Uterus (tissue), 4 donors: ENCODE data around the gene ACOXL. TPM values are rescaled to one million over a fixed set of nuclear protein-coding genes. Genes with fewer than 3 reads are reported as not detected.

Experiments used
- DNase-seq, 2 donors: peaks; one replicate each; pipeline ENCODE4 v3.0.0-alpha.2; 2019 to 2020
- H3K27ac ChIP-seq, 2 donors: fragments of 200-600 bp; sonication (generic); 1 replicate in 1 of 2; 2 replicates in 1 of 2; pipeline ENCODE4 v1.5.1; 2016 to 2018
- H3K27me3 ChIP-seq, 2 donors: fragments of 200-600 bp; sonication (generic); one replicate each; pipeline ENCODE4 v1.5.1; 2018 to 2019; ENCODE audit warnings: control low read depth in 1 of 2
- H3K36me3 ChIP-seq, 2 donors: fragments of 200-600 bp; sonication (generic); one replicate each; pipeline ENCODE4 v1.5.1; 2019; ENCODE audit warnings: control low read depth in 1 of 2
- H3K4me1 ChIP-seq, 2 donors: fragments of 200-600 bp; sonication (generic); one replicate each; pipeline ENCODE4 v1.5.1; 2018 to 2019; ENCODE audit warnings: control low read depth in 1 of 2
- H3K4me3 ChIP-seq, 2 donors: fragments of 200-600 bp; sonication (generic); 1 replicate in 1 of 2; 2 replicates in 1 of 2; pipeline ENCODE4 v1.5.1; 2018 to 2019; ENCODE audit warnings: mild to moderate bottlenecking in 1 of 2
- H3K9me3 ChIP-seq, 2 donors: fragments of 200-600 bp; sonication (generic); one replicate each; pipeline ENCODE4 v1.5.1; 2019; ENCODE audit warnings: control low read depth in 1 of 2
- POLR2A ChIP-seq, 2 donors: fragments of 450-650 bp; IDR thresholded peaks; one replicate each; pipeline ENCODE4 v1.6.1; 2016; ENCODE audit warnings: antibody characterized with exemption in 2 of 2, mild to moderate bottlenecking in 1 of 2, moderate library complexity in 1 of 2
- intact Hi-C: fragments of 100-400 bp; cut with DNase I; formaldehyde crosslinking; loops from one replicate; pipeline ENCODE4 v1.15.1; 2023; ENCODE audit warnings: low total_unique reads
- total RNA-seq, 4 donors: library from RNA; depleted of rRNA in 3 of 4; stranded (reverse); fragments of >200 nt in 3 of 4; gene quantifications; one replicate each; pipeline versions ENCODE4 v1.1.0 to v1.2.4, GENCODE V29; 2014 to 2023
- TF ChIP-seq, protein P1 (sequence below), 4 experiments: fragments of 200-600 bp in 2 of 4; fragments of 450-650 bp in 2 of 4; sonication (generic) in 2 of 4; IDR thresholded peaks; one replicate each; pipeline ENCODE4 v1.5.1; 2016 to 2019; ENCODE audit warnings: antibody characterized with exemption in 4 of 4, mild to moderate bottlenecking in 2 of 4, moderate library complexity in 1 of 4
- donor health status: DM: yes; HTN: yes; CAD: no.

Gene ACOXL
- total RNA-seq, 4 donors from 2014 or later, result 0.18 to 0.41 TPM; not detected in 2

DNA sequence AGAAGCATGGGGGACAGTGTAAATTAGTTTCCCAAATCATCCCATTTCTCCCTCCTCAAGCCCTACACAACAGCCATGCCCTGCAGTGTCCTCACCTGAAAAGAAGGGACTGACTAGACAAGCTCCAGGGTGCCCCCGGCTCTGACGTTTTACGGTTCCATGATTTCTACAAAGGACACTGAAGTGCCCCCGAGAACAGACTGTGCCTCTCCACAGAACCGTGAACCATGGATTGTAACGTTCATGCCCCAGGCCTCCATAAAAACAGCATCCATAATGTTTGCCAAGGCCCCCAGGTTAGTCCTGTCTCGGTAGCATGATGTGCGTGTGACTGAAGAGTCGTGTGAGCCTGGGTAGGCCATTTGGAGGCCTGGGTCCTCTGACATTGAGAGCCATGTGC is 7.0 kb upstream of the ACOXL start:
- TF ChIP-seq POLR2A (IDR thresholded peaks at IDR 0.05), result no peak
- TF ChIP-seq, protein P1, sequence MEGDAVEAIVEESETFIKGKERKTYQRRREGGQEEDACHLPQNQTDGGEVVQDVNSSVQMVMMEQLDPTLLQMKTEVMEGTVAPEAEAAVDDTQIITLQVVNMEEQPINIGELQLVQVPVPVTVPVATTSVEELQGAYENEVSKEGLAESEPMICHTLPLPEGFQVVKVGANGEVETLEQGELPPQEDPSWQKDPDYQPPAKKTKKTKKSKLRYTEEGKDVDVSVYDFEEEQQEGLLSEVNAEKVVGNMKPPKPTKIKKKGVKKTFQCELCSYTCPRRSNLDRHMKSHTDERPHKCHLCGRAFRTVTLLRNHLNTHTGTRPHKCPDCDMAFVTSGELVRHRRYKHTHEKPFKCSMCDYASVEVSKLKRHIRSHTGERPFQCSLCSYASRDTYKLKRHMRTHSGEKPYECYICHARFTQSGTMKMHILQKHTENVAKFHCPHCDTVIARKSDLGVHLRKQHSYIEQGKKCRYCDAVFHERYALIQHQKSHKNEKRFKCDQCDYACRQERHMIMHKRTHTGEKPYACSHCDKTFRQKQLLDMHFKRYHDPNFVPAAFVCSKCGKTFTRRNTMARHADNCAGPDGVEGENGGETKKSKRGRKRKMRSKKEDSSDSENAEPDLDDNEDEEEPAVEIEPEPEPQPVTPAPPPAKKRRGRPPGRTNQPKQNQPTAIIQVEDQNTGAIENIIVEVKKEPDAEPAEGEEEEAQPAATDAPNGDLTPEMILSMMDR (IDR thresholded peaks at IDR 0.05), result no peak
- H3K4me1 ChIP-seq, result no peaks in the 10 kb centered on the region
- no peak overlapping the region for H3K27ac ChIP-seq
- H3K4me3 ChIP-seq, result no peak overlapping the region
- no peaks in the 10 kb centered on the region for H3K9me3 ChIP-seq
- intact Hi-C loops, result no loop called here
- H3K27me3 ChIP-seq, result no peaks in the 10 kb centered on the region
- no peaks in the 10 kb centered on the region for H3K36me3 ChIP-seq
- DNase-seq, result no peak

DNA sequence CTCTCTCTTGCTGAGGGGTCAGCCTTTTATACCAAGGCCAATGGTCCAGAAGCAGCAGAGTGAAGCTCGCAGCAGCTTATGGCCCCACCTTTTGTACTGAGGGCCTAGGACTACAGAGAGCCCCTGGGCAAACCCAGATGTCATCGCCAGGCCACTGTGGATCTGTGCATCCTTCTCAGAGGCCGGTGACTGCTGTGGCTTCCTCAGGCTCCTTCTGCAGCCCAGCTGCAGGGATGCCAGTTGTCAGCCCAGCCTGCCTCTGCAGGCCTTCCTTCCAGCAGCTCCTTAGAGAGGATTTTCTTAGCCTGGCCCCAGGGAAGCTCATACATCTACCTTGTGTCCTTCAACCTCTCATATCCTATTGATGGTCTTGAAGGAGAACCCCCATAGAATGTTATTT is 6.5 kb upstream of the ACOXL start:
- TF ChIP-seq, protein P1 (IDR thresholded peaks at IDR 0.05), result no peak
- TF ChIP-seq POLR2A (IDR thresholded peaks at IDR 0.05), result no peak

DNA sequence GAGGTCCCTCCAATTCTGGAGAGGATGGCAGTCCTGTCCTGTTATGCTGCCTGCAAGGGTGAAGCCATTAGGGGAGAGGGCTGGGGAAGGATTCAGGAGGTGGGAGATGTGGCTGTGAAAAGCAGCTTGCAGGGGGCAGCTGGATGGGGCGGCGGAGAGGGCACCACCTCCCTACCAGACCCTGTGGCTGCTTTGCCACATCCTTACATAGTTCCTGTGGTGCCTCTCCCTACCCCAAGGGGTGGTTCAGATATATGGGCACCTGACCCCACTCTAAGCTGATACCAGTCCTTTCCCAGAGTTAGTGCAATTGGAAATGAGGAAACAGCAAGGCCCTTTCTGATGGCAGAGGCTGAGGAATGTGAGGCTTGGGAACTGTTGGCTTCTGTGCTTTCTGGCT is 6.1 kb upstream of the ACOXL start:
- Histone ChIP-seq H3K4me3 (no peak overlapping the region), H3K36me3 (no peaks in the 10 kb centered on the region), H3K4me1 (no peaks in the 10 kb centered on the region), H3K27me3 (no peaks in the 10 kb centered on the region), H3K27ac (no peak overlapping the region), H3K9me3 (no peaks in the 10 kb centered on the region)
- intact Hi-C loops, result no loop called here
- no peak for DNase-seq
- TF ChIP-seq, protein P1 (IDR thresholded peaks at IDR 0.05), result no peak
- TF ChIP-seq POLR2A (IDR thresholded peaks at IDR 0.05), result no peak

More for the DNA sequence above, 6.5 kb upstream of the ACOXL start:
- DNase-seq, result no peak
- no peaks in the 10 kb centered on the region for H3K9me3 ChIP-seq
- H3K27ac ChIP-seq, result no peak overlapping the region
- intact Hi-C loops, result no loop called here
- no peaks in the 10 kb centered on the region for H3K27me3 ChIP-seq
- no peaks in the 10 kb centered on the region for H3K4me1 ChIP-seq
- no peaks in the 10 kb centered on the region for H3K36me3 ChIP-seq
- H3K4me3 ChIP-seq, result no peak overlapping the region

DNA sequence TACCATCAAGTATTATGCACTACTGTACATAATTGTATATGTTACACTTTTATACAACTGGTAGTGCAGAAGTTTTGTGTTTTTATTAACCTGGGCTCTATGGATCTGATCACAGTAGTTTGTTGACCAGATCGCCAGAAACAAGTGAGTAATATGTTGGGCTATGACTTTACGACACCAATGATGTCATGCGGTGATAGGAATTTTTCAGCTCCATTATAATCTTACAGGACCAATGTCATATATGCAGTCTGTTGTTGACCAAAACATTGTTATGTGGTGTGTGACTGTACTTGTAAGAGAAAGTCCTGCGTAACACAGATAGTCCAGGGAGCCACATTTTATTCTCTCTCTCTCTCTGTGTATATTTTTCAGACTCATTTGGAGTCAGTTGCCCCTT is 4.5 kb upstream of the ACOXL start:
- no peak for DNase-seq
- TF ChIP-seq, protein P1 (IDR thresholded peaks at IDR 0.05), result no peak
- TF ChIP-seq POLR2A (IDR thresholded peaks at IDR 0.05), result no peak
- intact Hi-C loops, result no loop called here

DNA sequence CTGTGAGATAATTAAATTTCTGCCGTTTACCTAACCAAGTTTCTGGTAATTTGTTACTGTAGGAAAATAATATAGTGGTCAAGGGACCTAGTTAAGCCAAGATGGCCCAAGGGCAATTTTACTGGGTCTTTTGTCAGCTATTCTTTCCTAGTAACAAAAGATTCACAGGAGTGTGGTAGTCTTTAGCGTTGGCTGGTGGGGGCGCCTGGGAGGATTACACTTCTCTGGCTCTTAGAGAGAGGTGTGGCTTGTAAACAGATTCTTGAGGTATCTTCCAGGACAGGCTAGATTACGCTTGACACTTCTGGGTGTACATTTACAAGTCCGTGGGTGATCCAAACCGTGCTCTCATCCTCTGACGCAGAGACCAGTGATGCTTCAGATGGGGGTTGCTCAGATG is 3.3 kb upstream of the ACOXL start:
- H3K9me3 ChIP-seq, result no peaks in the 10 kb centered on the region
- no peak overlapping the region for H3K27ac ChIP-seq
- no peak for DNase-seq
- intact Hi-C loops, result no loop called here
- no peak overlapping the region for H3K4me3 ChIP-seq
- H3K4me1 ChIP-seq, result peaks cover 0 to 4% of the 10 kb centered on the region in 2 donors
- H3K36me3 ChIP-seq, result no peaks in the 10 kb centered on the region
- H3K27me3 ChIP-seq, result peaks cover 0 to 3% of the 10 kb centered on the region in 2 donors
- TF ChIP-seq, protein P1 (IDR thresholded peaks at IDR 0.05), result no peak
- TF ChIP-seq POLR2A (IDR thresholded peaks at IDR 0.05), result no peak

More for the DNA sequence above, 4.5 kb upstream of the ACOXL start:
- no peaks in the 10 kb centered on the region for H3K9me3 ChIP-seq
- H3K27me3 ChIP-seq, result no peaks in the 10 kb centered on the region
- H3K36me3 ChIP-seq, result no peaks in the 10 kb centered on the region
- H3K27ac ChIP-seq, result no peak overlapping the region
- peaks cover 0 to 4% of the 10 kb centered on the region in 2 donors for H3K4me1 ChIP-seq
- H3K4me3 ChIP-seq, result no peak overlapping the region
